HepG2 (cell line): ENCODE measurements around the gene ADCY9. TPM values are rescaled to one million over a fixed set of nuclear protein-coding genes. Genes with fewer than 3 reads are reported as not detected.

Source experiments
- ATAC-seq: fragments of 200-7000 bp; cut with Tn5 transposase; 3 replicates; pipeline ENCODE4 v1.9.1; 2020; ENCODE audit warnings: mild to moderate bottlenecking, moderate library complexity
- BruUV-seq: library from RNA; stranded (reverse); fragments of 400-500 nt; replicated peaks from 2 replicates; lab custom pipeline; 2021; lab: Mats Ljungman, UMichigan
- CTCF ChIA-PET: fragments of 300-600 bp; formaldehyde crosslinking; extraction: SDS; loops from one replicate; lab custom pipeline; 2021; ENCODE audit warnings: low total read pairs, inconsistent platforms, low intra/inter-chr PET ratio; lab: Yijun Ruan, JAX
- POLR2A ChIA-PET: fragments of 350-600 bp; sonication (Branson Sonifier 250); formaldehyde crosslinking; loops from one replicate; lab custom pipeline; 2020; ENCODE audit warnings: antibody characterized with exemption, inconsistent platforms; lab: Yijun Ruan, JAX
- DNase-seq: peaks from one replicate; pipeline ENCODE4 v3.0.0-alpha.2; 2015; ENCODE audit warnings: low spot score
- FAIRE-seq: peaks from 3 replicates; lab custom pipeline; 2011; peaks lifted over from hg19 to GRCh38; lab: Jason Lieb, UNC
- H2AFZ ChIP-seq: one replicate; pipeline ENCODE4 v1.6.1; 2011; ENCODE audit warnings: low read length, inconsistent platforms
- H3K27ac ChIP-seq: fragments of 300-600 bp; 3 replicates; pipeline ENCODE4 v1.8.0; 2011; ENCODE audit warnings: mixed run types, mild to moderate bottlenecking, mixed read lengths, low read length, inconsistent platforms; ENCODE audit not compliant: insufficient read depth; ENCODE audit errors: extremely low read length
- H3K27me3 ChIP-seq, 2 experiments: fragments of 200-600 bp in 1 of 2; 2 replicates in 1 of 2; 3 replicates in 1 of 2; pipeline versions ENCODE4 v1.6.0 to v1.8.0; 2011; ENCODE audit warnings: low read length in 2 of 2, mild to moderate bottlenecking in 2 of 2, moderate library complexity in 2 of 2, inconsistent platforms in 1 of 2; ENCODE audit not compliant: insufficient read depth in 2 of 2, control insufficient read depth in 1 of 2
- H3K36me3 ChIP-seq, 2 experiments: fragments of 200-600 bp in 1 of 2; replicated peaks in 1 of 2; 2 replicates in 1 of 2; 3 replicates in 1 of 2; pipeline versions ENCODE4 v1.5.1 to v1.8.0; 2011; ENCODE audit warnings: low read length in 2 of 2, inconsistent platforms in 1 of 2; ENCODE audit not compliant: insufficient read depth in 2 of 2, control insufficient read depth in 1 of 2
- H3K4me1 ChIP-seq: 2 replicates; pipeline ENCODE4 v1.5.1; 2012; ENCODE audit warnings: low read length, inconsistent platforms; ENCODE audit not compliant: insufficient read depth
- H3K4me2 ChIP-seq: 2 replicates; pipeline ENCODE4 v1.6.0; 2011; ENCODE audit warnings: low read depth, low read length, inconsistent platforms
- H3K4me3 ChIP-seq, 3 experiments: fragments of 200-600 bp in 1 of 3; sonication (generic), shearing (Covaris generic) in 1 of 3; replicated peaks in 1 of 3; 2 replicates each; pipeline ENCODE4 v1.5.1; 2011 to 2016; ENCODE audit warnings: low read length in 3 of 3, inconsistent platforms in 2 of 3, low read depth in 2 of 3, mild to moderate bottlenecking in 2 of 3, control low read depth in 1 of 3, mixed read lengths in 1 of 3; ENCODE audit not compliant: insufficient read depth in 1 of 3
- H3K79me2 ChIP-seq: one replicate; pipeline ENCODE4 v1.6.1; 2011; ENCODE audit warnings: low read length, inconsistent platforms; ENCODE audit not compliant: insufficient read depth
- H3K9ac ChIP-seq: 2 replicates; pipeline ENCODE4 v1.6.0; 2011; ENCODE audit warnings: mild to moderate bottlenecking, low read depth, low read length, inconsistent platforms; ENCODE audit not compliant: insufficient read depth
- H3K9me3 ChIP-seq: 2 replicates; pipeline ENCODE4 v1.5.1; 2012; ENCODE audit warnings: mild to moderate bottlenecking, low read length
- H4K20me1 ChIP-seq: 2 replicates; pipeline ENCODE4 v1.6.0; 2011; ENCODE audit warnings: inconsistent platforms, mild to moderate bottlenecking, low read length, moderate library complexity; ENCODE audit not compliant: insufficient read depth
- IKZF4 ChIP-seq: sonication (generic); formaldehyde crosslinking; IDR thresholded peaks from 2 replicates; pipeline ENCODE4 v1.5.1; 2020; ENCODE audit warnings: borderline replicate concordance, mild to moderate bottlenecking, low read depth, missing genetic modification reagents; ENCODE audit errors: not compliant biosample characterization
- TBX2 ChIP-seq: sonication (generic); formaldehyde crosslinking; IDR thresholded peaks from 2 replicates; pipeline ENCODE4 v1.5.0; 2020; ENCODE audit warnings: missing genetic modification reagents, mild to moderate bottlenecking, borderline replicate concordance
- ZNF235 ChIP-seq: sonication (generic); formaldehyde crosslinking; IDR thresholded peaks from 2 replicates; pipeline ENCODE4 v1.8.1; 2023; ENCODE audit warnings: mild to moderate bottlenecking, missing genetic modification reagents, borderline replicate concordance
- ZNF567 ChIP-seq: sonication (generic); formaldehyde crosslinking; IDR thresholded peaks from 2 replicates; pipeline ENCODE4 v1.8.1; 2023; ENCODE audit warnings: mild to moderate bottlenecking, missing genetic modification reagents, borderline replicate concordance
- ZNF670 ChIP-seq: sonication (generic); formaldehyde crosslinking; IDR thresholded peaks from 2 replicates; pipeline ENCODE4 v1.8.0; 2022; ENCODE audit warnings: mild to moderate bottlenecking, missing genetic modification reagents, borderline replicate concordance
- ZNF703 ChIP-seq: sonication (generic); formaldehyde crosslinking; IDR thresholded peaks from 2 replicates; pipeline ENCODE4 v1.5.1; 2020; ENCODE audit warnings: missing genetic modification reagents, mild to moderate bottlenecking, moderate library complexity, borderline replicate concordance
- WGBS: methylation state at CpG from one replicate; pipeline ENCODE4 v1.1.6; 2017; ENCODE audit warnings: low lambda C conversion rate; 5-methylcytosine and 5-hydroxymethylcytosine counted together
- in situ Hi-C: cut with HindIII; loops from 2 replicates; pipeline ENCODE4 v1.10.0; 2017; ENCODE audit warnings: low pct_unique_long_range_greater_than_20kb; ENCODE audit not compliant: extremely low pct_ligation_motif_present
- intact Hi-C: fragments of 100-400 bp; cut with micrococcal nuclease; formaldehyde crosslinking; loops from one replicate; pipeline ENCODE4 v1.10.0; 2022; ENCODE audit not compliant: unreplicated experiment
- polyA plus RNA-seq, 8 experiments: library from polyadenylated mRNA; depleted of rRNA in 3 of 8; stranded (reverse) in 7 of 8; unstranded in 1 of 8; fragments of >200 nt; fragmentation: Illumina TruSeq in 4 of 8; extraction: Trizol in 4 of 8; gene quantifications; 2 replicates each; pipeline versions ENCODE4 v1.2.1 to v1.2.3, GENCODE V29; 2011 to 2016; ENCODE audit warnings: low read depth in 4 of 8, missing spikeins in 1 of 8, mixed read lengths in 1 of 8; ENCODE audit not compliant: insufficient read depth in 1 of 8
- total RNA-seq, 5 experiments: library from RNA; depleted of rRNA; stranded (reverse); fragments of >200 nt; fragmentation: Illumina TruSeq; extraction: Trizol; gene quantifications; 2 replicates each; pipeline ENCODE4 v1.2.3, GENCODE V29; 2016; ENCODE audit warnings: low read depth in 1 of 5
- TF ChIP-seq, protein P1 (sequence below), 2 experiments: sonication (generic) in 1 of 2; formaldehyde crosslinking in 1 of 2; IDR thresholded peaks; 2 replicates each; pipeline versions ENCODE4 v1.5.1 to v1.6.1; 2011 to 2020; ENCODE audit warnings: borderline replicate concordance in 1 of 2, low read depth in 1 of 2, low read length in 1 of 2, mild to moderate bottlenecking in 1 of 2, missing genetic modification reagents in 1 of 2, moderate library complexity in 1 of 2
- TF ChIP-seq, protein P2 (sequence below): sonication (generic); formaldehyde crosslinking; IDR thresholded peaks from 2 replicates; pipeline ENCODE4 v1.5.0; 2020; ENCODE audit warnings: missing genetic modification reagents
- TF ChIP-seq, protein P3 (sequence below): IDR thresholded peaks from 2 replicates; pipeline ENCODE4 v1.6.1; 2016; ENCODE audit warnings: low read depth, missing genetic modification reagents, missing compliant biosample characterization
- TF ChIP-seq, protein P4 (sequence below): sonication (generic); formaldehyde crosslinking; IDR thresholded peaks from 2 replicates; pipeline ENCODE4 v1.5.1; 2020; ENCODE audit warnings: mild to moderate bottlenecking, missing genetic modification reagents

ADCY9 gene
- total and polyA plus RNA-seq, 2 of the 13 experiments (the other 11 are each of a cell fraction or from before 2014, with no cell fraction given), result 11.2 to 13.9 TPM

DNA sequence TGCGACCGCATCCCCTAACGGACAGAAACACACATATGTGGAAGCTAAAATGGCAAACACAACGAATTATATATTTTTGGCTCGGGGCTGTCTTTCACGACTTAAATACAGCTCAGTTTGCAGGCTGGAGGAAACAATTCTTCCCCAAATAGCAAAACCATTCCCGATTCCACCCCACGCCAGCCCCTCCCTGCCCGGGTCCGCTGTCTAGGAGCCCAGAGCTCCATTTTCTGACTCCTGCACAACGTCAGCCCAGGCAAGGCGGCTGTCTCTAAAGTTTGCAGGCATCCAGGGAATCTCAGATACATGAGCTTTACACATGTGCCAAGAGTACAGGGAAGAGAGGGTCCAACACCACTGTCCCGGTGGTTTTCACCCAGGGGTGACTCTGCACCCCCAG, 110.5 kb downstream of the ADCY9 start:
- H3K36me3 ChIP-seq, result peaks cover 15 to 32% of the 10 kb centered on the region in 2 experiments
- in situ Hi-C loops (no loop called here), intact Hi-C loops (no loop called here)
- FAIRE-seq (no peak), ATAC-seq (no peak), DNase-seq (no peak)
- no peaks in the 10 kb centered on the region for H3K27me3 ChIP-seq
- H3K4me3 ChIP-seq, result no peak overlapping the region
- no peak overlapping the region for H3K27ac ChIP-seq
- no peak overlapping the region for H2AFZ ChIP-seq
- H3K9ac ChIP-seq, result no peak overlapping the region
- ChIA-PET CTCF (no interaction called here), POLR2A (interaction anchor here (1.7 kb wide), 1 partner anchor 14 kb away, joined by 3 read pairs; no protein-coding TSS in a partner anchor)
- peaks cover 3% of the 10 kb centered on the region; the same call in 1 of the 2 replicates for H3K4me1 ChIP-seq
- 90% methylated on average over 13 of the region's 13 CpGs for WGBS
- no peak overlapping the region for H3K4me2 ChIP-seq
- BruUV-seq, result no TSS peak
- peaks cover under 1% of the 10 kb centered on the region for H3K79me2 ChIP-seq
- H4K20me1 ChIP-seq, result no peaks in the 10 kb centered on the region
- H3K9me3 ChIP-seq, result no peaks in the 10 kb centered on the region
- no peak for TF ChIP-seq ZNF235 (CRISPR knock-in tag)
- TF ChIP-seq, protein P1, sequence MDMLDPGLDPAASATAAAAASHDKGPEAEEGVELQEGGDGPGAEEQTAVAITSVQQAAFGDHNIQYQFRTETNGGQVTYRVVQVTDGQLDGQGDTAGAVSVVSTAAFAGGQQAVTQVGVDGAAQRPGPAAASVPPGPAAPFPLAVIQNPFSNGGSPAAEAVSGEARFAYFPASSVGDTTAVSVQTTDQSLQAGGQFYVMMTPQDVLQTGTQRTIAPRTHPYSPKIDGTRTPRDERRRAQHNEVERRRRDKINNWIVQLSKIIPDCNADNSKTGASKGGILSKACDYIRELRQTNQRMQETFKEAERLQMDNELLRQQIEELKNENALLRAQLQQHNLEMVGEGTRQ (IDR thresholded peaks at IDR 0.05; ENCODE audit: low read depth, low read length), result no peak
- TF ChIP-seq, protein P1 (CRISPR knock-in tag; IDR thresholded peaks at IDR 0.05; ENCODE audit: borderline replicate concordance), result no peak
- no peak for TF ChIP-seq IKZF4
- TF ChIP-seq, protein P2, sequence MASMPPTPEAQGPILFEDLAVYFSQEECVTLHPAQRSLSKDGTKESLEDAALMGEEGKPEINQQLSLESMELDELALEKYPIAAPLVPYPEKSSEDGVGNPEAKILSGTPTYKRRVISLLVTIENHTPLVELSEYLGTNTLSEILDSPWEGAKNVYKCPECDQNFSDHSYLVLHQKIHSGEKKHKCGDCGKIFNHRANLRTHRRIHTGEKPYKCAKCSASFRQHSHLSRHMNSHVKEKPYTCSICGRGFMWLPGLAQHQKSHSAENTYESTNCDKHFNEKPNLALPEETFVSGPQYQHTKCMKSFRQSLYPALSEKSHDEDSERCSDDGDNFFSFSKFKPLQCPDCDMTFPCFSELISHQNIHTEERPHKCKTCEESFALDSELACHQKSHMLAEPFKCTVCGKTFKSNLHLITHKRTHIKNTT, result no peak
- TF ChIP-seq, protein P3, sequence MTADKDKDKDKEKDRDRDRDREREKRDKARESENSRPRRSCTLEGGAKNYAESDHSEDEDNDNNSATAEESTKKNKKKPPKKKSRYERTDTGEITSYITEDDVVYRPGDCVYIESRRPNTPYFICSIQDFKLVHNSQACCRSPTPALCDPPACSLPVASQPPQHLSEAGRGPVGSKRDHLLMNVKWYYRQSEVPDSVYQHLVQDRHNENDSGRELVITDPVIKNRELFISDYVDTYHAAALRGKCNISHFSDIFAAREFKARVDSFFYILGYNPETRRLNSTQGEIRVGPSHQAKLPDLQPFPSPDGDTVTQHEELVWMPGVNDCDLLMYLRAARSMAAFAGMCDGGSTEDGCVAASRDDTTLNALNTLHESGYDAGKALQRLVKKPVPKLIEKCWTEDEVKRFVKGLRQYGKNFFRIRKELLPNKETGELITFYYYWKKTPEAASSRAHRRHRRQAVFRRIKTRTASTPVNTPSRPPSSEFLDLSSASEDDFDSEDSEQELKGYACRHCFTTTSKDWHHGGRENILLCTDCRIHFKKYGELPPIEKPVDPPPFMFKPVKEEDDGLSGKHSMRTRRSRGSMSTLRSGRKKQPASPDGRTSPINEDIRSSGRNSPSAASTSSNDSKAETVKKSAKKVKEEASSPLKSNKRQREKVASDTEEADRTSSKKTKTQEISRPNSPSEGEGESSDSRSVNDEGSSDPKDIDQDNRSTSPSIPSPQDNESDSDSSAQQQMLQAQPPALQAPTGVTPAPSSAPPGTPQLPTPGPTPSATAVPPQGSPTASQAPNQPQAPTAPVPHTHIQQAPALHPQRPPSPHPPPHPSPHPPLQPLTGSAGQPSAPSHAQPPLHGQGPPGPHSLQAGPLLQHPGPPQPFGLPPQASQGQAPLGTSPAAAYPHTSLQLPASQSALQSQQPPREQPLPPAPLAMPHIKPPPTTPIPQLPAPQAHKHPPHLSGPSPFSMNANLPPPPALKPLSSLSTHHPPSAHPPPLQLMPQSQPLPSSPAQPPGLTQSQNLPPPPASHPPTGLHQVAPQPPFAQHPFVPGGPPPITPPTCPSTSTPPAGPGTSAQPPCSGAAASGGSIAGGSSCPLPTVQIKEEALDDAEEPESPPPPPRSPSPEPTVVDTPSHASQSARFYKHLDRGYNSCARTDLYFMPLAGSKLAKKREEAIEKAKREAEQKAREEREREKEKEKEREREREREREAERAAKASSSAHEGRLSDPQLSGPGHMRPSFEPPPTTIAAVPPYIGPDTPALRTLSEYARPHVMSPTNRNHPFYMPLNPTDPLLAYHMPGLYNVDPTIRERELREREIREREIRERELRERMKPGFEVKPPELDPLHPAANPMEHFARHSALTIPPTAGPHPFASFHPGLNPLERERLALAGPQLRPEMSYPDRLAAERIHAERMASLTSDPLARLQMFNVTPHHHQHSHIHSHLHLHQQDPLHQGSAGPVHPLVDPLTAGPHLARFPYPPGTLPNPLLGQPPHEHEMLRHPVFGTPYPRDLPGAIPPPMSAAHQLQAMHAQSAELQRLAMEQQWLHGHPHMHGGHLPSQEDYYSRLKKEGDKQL (CRISPR knock-in tag), result no peak
- no peak for TF ChIP-seq ZNF567
- TF ChIP-seq TBX2, result no peak
- no peak for TF ChIP-seq ZNF670
- no peak for TF ChIP-seq ZNF703 (CRISPR knock-in tag)
- TF ChIP-seq, protein P4, sequence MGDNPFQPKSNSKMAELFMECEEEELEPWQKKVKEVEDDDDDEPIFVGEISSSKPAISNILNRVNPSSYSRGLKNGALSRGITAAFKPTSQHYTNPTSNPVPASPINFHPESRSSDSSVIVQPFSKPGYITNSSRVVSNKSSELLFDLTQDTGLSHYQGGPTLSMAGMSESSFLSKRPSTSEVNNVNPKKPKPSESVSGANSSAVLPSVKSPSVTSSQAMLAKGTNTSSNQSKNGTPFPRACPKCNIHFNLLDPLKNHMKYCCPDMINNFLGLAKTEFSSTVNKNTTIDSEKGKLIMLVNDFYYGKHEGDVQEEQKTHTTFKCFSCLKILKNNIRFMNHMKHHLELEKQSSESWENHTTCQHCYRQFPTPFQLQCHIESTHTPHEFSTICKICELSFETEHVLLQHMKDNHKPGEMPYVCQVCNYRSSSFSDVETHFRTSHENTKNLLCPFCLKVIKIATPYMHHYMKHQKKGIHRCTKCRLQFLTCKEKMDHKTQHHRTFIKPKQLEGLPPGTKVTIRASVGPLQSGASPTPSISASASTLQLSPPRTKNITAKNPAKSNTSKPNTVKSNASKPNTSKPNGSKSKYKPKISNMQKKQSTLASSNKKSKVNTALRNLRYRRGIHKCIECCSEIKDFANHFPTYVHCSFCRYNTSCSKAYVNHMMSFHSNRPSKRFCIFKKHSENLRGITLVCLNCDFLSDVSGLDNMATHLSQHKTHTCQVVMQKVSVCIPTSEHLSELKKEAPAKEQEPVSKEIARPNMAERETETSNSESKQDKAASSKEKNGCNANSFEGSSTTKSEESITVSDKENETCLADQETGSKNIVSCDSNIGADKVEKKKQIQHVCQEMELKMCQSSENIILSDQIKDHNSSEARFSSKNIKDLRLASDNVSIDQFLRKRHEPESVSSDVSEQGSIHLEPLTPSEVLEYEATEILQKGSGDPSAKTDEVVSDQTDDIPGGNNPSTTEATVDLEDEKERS (CRISPR knock-in tag), result no peak
